Uterus (tissue), 2 donors: ENCODE data around the gene HES4.

Source experiments
- CTCF ChIP-seq, 4 experiments: fragments of 200-600 bp in 2 of 4; fragments of 450-650 bp in 2 of 4; sonication (generic) in 2 of 4; IDR thresholded peaks; one replicate each; pipeline ENCODE4 v1.5.1; 2016 to 2019; ENCODE audit warnings: antibody characterized with exemption in 4 of 4, mild to moderate bottlenecking in 2 of 4, moderate library complexity in 1 of 4
- POLR2A ChIP-seq, 2 donors: fragments of 450-650 bp; IDR thresholded peaks; one replicate each; pipeline ENCODE4 v1.6.1; 2016; ENCODE audit warnings: antibody characterized with exemption in 2 of 2, mild to moderate bottlenecking in 1 of 2, moderate library complexity in 1 of 2

DNA sequence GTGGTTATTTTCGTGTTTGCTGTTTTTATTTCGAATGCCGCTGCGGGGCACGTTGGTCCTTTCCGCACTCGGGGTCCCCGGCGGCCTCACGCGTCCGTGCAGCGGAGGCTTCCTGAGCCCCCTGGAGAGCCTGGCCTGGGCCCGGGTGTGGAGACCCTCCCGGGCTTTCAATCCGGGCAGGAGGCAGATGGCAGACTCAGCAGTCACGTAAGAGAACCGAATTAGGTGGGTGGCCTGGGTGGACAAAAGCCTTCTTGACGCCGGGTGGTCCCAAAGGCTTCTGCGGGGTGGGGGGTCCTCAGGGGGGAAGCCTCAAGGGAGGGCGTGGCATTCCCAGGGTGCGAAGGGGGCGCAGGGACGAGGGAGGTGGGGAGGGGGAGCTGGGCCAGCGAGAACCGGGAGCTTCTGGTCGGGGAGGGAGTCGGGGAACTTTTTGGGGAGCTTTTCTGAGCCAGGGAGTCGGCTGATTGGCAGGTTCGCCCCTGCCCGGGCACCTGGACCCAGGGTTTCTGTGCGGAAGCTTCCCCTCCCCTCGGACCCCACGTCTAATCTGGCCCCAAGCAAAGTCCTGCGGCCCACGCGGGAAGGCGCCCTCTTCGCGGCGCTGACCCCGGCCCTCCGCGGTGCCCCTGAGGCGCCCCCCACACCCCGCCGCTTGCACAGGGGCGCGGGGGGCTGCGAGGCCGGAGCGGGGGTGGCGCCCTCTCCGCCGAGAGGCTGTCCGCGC, 1.3 kb upstream of the HES4 start:
- no peak for TF ChIP-seq POLR2A (IDR thresholded peaks at IDR 0.05)
- TF ChIP-seq CTCF (IDR thresholded peaks at IDR 0.05), result no peak
